ENCODE data around the gene RB1.

Gene RB1

DNA sequence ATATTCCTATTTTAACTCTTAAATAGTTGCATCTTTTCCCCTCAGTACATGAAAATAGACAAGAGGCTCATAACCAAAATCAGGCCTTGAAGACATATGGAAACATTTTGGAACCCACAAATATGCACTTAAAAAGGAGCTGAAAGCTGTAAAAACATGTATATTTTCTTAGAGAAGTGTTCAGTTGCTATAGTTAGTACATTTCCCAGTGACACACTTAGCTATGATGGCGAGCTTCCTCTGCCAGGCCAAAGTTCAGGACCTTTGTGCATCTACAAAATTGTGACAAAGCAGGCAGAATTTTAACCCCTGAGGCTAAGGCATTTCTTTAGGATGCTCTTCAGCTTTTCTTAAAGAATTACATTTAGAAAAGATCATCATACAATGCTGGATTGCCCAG is 174.8 kb downstream of the RB1 start:
- TF ChIP-seq, protein P1, sequence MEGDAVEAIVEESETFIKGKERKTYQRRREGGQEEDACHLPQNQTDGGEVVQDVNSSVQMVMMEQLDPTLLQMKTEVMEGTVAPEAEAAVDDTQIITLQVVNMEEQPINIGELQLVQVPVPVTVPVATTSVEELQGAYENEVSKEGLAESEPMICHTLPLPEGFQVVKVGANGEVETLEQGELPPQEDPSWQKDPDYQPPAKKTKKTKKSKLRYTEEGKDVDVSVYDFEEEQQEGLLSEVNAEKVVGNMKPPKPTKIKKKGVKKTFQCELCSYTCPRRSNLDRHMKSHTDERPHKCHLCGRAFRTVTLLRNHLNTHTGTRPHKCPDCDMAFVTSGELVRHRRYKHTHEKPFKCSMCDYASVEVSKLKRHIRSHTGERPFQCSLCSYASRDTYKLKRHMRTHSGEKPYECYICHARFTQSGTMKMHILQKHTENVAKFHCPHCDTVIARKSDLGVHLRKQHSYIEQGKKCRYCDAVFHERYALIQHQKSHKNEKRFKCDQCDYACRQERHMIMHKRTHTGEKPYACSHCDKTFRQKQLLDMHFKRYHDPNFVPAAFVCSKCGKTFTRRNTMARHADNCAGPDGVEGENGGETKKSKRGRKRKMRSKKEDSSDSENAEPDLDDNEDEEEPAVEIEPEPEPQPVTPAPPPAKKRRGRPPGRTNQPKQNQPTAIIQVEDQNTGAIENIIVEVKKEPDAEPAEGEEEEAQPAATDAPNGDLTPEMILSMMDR (IDR thresholded peaks at IDR 0.05) = no peak

DNA sequence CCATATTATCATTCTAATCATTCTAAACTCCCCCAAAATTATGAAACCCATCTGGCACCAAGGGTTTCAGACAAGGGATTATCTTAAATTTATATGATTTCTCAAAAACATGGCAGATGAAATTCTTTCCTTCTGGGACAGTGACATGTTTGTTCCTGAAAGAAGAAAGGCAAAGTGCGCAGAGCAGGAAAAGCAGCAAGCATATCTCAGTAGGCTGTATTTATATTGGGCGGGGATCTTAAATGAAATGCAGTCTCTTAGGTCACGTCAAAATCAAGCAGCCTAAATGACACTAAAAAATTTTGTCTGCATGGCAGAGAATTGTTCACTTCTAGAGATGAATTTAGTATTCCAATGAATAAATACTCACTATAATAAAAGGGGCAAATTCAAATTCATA is 180.0 kb downstream of the RB1 start:
- TF ChIP-seq, protein P1 (IDR thresholded peaks at IDR 0.05) = no peak

DNA sequence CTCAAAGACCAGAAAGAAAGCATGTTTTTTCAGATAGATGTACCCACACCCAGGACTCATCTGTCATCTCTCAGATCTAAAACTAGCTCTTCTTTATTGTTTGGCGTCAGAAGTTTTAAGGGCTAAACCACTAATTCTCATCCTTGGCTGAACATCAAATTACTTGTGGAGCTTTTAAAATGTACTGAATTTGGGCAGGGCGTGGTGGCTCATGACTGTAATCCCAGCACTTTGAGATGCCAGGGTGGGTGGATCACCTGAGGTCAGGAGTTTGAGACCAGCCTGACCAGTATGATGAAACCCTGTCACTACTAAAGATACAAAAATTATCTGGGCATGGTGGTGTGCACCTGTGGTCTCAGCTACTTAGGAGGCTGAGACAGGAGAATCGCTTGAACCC is 181.9 kb downstream of the RB1 start:
- TF ChIP-seq, protein P1 (IDR thresholded peaks at IDR 0.05) = no peak

DNA sequence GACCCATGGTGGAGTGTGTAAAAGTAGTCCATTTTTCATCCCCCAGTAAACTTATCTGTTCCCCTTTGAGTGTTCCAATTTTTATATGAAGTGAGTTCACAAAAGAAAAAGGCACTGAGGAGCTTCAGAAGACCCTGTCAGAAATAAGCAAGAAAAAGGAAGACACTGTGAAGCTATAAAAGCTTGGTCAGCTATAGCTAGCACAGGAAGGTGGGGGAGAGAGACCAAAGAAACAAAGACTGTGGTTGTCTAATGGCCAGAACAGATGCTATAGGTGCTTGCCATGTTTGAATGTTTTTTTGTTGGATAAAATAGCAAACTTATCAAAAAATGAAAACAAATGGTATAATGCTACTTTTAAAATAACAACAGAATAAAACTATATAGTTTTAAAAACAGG is 182.8 kb downstream of the RB1 start:
- TF ChIP-seq, protein P1 (IDR thresholded peaks at IDR 0.05) = no peak

- TF ChIP-seq, protein P1 (IDR thresholded peaks at IDR 0.05) = no peak
Observed at GRCh38 chr13:48486836-48487235, 183.3 kb downstream of the RB1 start.

DNA sequence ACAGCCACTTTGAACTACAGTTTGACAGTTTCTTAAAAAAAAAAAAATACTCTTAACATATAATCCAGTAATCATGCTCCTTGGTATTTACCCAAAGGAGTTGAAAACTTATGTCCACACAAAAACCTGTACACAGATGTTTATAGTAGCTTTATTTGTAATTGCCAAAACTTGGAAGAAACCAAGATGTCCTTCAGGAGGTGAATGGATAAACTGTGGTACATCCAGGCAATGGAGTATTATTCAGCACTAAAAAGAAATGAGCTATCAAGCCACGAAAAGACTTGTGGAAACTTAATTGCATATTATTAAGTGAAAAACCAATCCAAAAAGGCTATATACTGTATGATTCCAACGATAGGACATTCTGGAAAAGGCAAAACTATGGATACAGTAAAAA is 184.4 kb downstream of the RB1 start:
- TF ChIP-seq, protein P1 (IDR thresholded peaks at IDR 0.05) = no peak

DNA sequence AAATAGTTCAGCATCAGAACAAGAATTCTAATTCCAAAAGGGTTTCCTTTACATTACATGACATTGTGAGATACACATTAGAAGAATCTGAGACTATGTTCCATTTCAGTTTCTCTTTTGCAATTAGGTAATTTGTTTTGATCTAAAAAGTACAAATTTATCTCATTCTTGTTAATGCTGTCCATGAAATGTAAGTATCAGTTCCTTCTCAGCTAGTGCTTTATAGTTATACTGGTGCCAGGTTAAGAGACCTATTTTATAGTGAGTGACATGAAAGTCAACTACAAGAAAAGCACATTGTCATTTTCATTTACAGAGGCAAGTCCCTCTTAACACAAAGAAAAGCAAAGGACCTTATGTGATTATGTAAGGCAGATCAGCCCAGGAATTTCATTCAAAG is 185.4 kb downstream of the RB1 start:
- TF ChIP-seq, protein P1 (IDR thresholded peaks at IDR 0.05) = no peak

- TF ChIP-seq, protein P1 (IDR thresholded peaks at IDR 0.05) = no peak
Observed at GRCh38 chr13:48489666-48490065, 186.1 kb downstream of the RB1 start.

Data from LNCAP (cell line).